Measurements from ENCODE around the gene VPS41. TPM values are rescaled to one million over a fixed set of nuclear protein-coding genes. Genes with fewer than 3 reads are reported as not detected.

Gene VPS41
- total RNA-seq, 1 donor from 2014 or later: 72.1 TPM

DNA sequence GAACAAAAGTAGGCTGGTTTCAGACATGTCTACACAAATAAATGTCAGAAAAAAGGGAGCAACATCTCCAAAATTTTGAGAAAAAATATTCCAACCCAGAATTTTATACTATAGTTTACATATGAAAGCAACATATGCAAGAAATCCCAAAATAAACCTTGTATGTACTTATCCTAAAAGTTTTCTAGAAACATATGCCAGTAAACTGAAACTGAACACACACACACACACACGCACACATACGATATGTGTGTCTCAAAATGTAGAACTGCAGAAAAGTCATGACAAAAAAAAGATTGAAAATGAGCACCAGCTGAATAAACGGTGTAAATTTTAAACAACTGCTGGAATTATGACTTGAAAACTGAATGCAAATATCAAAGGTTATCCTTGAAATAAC, 81.0 kb downstream of the VPS41 start:
- Mint-ChIP-seq H3K36me3 (ENCODE audit: low read depth) (peaks cover 3% of the 10 kb centered on the region), H3K4me1 (peaks cover 8% of the 10 kb centered on the region), H3K4me3 (no peak overlapping the region), H3K27me3 (ENCODE audit: low read depth) (no peaks in the 10 kb centered on the region), H3K27ac (ENCODE audit: unreplicated experiment) (no peak overlapping the region), H3K9me3 (peaks cover 3% of the 10 kb centered on the region)
- DNase-seq (ENCODE audit: low read depth, low spot score): no peak
- TF ChIP-seq, protein P1, sequence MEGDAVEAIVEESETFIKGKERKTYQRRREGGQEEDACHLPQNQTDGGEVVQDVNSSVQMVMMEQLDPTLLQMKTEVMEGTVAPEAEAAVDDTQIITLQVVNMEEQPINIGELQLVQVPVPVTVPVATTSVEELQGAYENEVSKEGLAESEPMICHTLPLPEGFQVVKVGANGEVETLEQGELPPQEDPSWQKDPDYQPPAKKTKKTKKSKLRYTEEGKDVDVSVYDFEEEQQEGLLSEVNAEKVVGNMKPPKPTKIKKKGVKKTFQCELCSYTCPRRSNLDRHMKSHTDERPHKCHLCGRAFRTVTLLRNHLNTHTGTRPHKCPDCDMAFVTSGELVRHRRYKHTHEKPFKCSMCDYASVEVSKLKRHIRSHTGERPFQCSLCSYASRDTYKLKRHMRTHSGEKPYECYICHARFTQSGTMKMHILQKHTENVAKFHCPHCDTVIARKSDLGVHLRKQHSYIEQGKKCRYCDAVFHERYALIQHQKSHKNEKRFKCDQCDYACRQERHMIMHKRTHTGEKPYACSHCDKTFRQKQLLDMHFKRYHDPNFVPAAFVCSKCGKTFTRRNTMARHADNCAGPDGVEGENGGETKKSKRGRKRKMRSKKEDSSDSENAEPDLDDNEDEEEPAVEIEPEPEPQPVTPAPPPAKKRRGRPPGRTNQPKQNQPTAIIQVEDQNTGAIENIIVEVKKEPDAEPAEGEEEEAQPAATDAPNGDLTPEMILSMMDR (conservative IDR thresholded peaks at IDR 0.05): no peak

DNA sequence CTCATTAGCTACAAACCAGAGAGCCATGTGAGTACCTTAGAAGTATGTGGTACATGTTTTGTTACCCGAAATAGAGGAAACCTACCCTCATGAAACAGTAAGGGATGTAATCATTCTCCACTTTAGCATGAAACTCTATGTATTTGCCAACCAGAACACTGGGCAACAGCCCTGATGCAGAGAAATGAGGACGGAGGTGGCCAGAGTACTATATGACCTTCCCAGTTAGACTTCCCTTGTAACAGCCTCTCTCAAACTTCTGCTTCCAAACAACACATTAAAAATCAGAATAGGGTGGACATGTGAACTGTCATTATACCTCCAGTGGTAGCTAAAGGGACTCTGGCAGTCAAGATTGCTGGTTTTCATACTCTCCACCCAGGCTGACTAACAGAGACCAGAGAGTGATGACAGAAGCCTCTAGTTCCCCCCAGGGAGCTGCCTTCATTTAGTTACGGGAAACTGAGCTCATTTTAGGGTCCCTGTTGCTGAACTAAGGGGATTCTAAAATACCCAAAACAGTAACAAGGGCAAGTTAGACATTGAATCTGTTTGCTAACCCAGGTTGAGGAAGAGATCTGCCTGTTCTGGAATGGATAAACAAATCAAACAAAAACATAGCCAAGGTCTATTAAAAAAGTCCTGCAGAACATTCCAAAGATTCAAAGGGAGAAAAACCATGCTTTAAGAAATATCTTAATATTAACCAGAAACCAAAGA, 83.1 kb downstream of the VPS41 start:
- Mint-ChIP-seq H3K27ac (ENCODE audit: unreplicated experiment) (no peak overlapping the region), H3K27me3 (ENCODE audit: low read depth) (no peaks in the 10 kb centered on the region), H3K36me3 (ENCODE audit: low read depth) (peaks cover 3% of the 10 kb centered on the region), H3K9me3 (peaks cover 3% of the 10 kb centered on the region), H3K4me1 (peaks cover 4% of the 10 kb centered on the region), H3K4me3 (no peak overlapping the region)
- no peak for DNase-seq (ENCODE audit: low read depth, low spot score)
- TF ChIP-seq, protein P1 (conservative IDR thresholded peaks at IDR 0.05): no peak

DNA sequence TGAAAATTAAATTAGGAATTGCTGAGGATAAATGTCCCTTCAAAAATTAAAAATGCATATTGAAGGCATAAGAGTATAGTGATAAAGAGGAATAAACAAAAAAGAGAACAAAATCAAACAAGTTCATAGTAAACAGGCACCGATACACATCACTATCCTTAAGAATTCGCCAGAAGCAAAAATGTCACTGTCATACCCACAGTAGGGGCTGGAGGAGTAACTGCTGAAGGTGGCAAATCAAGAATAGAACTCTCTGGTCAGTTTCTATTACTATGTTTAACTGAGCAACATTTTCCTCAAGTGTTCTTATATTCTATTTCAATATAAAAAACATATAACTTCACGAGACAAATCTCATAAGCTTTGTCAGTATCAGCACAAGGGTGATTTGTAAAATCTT, 84.0 kb downstream of the VPS41 start:
- Mint-ChIP-seq H3K4me3 (no peak overlapping the region), H3K36me3 (ENCODE audit: low read depth) (peaks cover 3% of the 10 kb centered on the region), H3K4me1 (no peaks in the 10 kb centered on the region), H3K27ac (ENCODE audit: unreplicated experiment) (no peak overlapping the region), H3K27me3 (ENCODE audit: low read depth) (no peaks in the 10 kb centered on the region), H3K9me3 (peaks cover 3% of the 10 kb centered on the region)
- DNase-seq (ENCODE audit: low read depth, low spot score): no peak
- TF ChIP-seq, protein P1 (conservative IDR thresholded peaks at IDR 0.05): no peak

DNA sequence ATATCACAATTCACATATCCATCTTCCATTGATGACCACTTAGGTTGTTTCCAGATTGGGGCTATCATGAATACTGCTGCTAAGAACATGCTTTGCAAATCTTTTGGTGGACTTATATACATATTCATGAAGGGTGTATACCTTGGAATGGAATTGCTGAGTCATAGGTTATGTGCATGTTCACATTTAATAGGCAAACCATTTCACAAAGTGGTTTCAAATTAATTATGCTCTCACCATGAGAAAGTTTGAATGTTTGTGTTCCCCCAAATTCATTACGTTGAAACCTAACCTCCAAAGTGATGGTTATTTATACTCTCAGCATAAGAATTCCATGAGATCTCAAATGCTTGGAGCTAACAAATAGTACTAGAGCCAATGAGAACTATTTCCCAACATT, 86.4 kb downstream of the VPS41 start:
- no peak overlapping the region for H3K27ac Mint-ChIP-seq (ENCODE audit: unreplicated experiment)
- no peak overlapping the region for H3K4me3 Mint-ChIP-seq
- H3K27me3 Mint-ChIP-seq (ENCODE audit: low read depth): no peaks in the 10 kb centered on the region
- no peaks in the 10 kb centered on the region for H3K4me1 Mint-ChIP-seq
- TF ChIP-seq, protein P1 (conservative IDR thresholded peaks at IDR 0.05): no peak
- peaks cover 3% of the 10 kb centered on the region for H3K9me3 Mint-ChIP-seq
- no peak for DNase-seq (ENCODE audit: low read depth, low spot score)
- H3K36me3 Mint-ChIP-seq (ENCODE audit: low read depth): peaks cover 8% of the 10 kb centered on the region

DNA sequence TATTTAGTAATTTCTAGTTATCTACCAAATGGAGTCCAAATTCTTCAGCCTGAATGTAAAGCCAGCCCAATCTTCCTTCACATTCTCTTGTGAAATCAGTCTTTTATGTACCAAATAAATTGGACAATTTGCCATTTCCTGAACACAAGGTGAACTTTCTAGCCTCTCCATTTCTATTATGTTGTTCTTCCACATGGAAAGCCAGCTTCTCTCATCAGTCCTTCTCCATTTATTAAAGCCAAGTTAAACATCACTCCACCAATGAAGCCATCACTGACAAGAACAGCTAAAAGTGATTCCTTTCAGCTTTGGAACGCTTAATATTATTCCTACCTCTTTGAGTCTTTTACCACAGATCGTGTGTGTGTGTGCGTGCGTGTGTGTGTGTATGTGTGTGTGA, 88.4 kb downstream of the VPS41 start:
- TF ChIP-seq, protein P1 (conservative IDR thresholded peaks at IDR 0.05): no peak
- Mint-ChIP-seq H3K9me3 (peaks cover 8% of the 10 kb centered on the region), H3K27ac (ENCODE audit: unreplicated experiment) (no peak overlapping the region), H3K4me1 (no peaks in the 10 kb centered on the region), H3K27me3 (ENCODE audit: low read depth) (no peaks in the 10 kb centered on the region), H3K36me3 (ENCODE audit: low read depth) (peaks cover 22% of the 10 kb centered on the region), H3K4me3 (no peak overlapping the region)
- no peak for DNase-seq (ENCODE audit: low read depth, low spot score)
